Transverse colon (tissue), 4 donors: Measurements from ENCODE around the gene RORC.

Experiments used
- POLR2AphosphoS5 ChIP-seq, 3 donors: sonication (generic); formaldehyde crosslinking; IDR thresholded peaks; one replicate each; pipeline ENCODE4 v1.6.1; 2016; ENCODE audit warnings: antibody characterized with exemption in 3 of 3
- TF ChIP-seq, protein P1 (sequence below), 5 experiments: fragments of 200-600 bp in 3 of 5; fragments of 450-650 bp in 2 of 5; sonication (generic) in 3 of 5; IDR thresholded peaks; 1 replicate in 2 of 5; 2 replicates in 3 of 5; pipeline ENCODE4 v1.5.1; 2016 to 2017; ENCODE audit warnings: antibody characterized with exemption in 5 of 5, inconsistent platforms in 3 of 5, mild to moderate bottlenecking in 2 of 5, moderate library complexity in 1 of 5

- no peak for TF ChIP-seq POLR2AphosphoS5 (IDR thresholded peaks at IDR 0.05)
- TF ChIP-seq, protein P1, sequence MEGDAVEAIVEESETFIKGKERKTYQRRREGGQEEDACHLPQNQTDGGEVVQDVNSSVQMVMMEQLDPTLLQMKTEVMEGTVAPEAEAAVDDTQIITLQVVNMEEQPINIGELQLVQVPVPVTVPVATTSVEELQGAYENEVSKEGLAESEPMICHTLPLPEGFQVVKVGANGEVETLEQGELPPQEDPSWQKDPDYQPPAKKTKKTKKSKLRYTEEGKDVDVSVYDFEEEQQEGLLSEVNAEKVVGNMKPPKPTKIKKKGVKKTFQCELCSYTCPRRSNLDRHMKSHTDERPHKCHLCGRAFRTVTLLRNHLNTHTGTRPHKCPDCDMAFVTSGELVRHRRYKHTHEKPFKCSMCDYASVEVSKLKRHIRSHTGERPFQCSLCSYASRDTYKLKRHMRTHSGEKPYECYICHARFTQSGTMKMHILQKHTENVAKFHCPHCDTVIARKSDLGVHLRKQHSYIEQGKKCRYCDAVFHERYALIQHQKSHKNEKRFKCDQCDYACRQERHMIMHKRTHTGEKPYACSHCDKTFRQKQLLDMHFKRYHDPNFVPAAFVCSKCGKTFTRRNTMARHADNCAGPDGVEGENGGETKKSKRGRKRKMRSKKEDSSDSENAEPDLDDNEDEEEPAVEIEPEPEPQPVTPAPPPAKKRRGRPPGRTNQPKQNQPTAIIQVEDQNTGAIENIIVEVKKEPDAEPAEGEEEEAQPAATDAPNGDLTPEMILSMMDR (IDR thresholded peaks at IDR 0.05) = no peak
Observed at GRCh38 chr1:151829352-151830046, 2.1 kb downstream of the RORC start.
